NCI-H345 treated with DMSO at 0.1 percent for 48 hours (cell line): ENCODE data around the gene RPTOR.
"Not testable (repeated sequence)": the region's sequence is repeated elsewhere in the genome, so short reads cannot be mapped to it uniquely, and the experiment has no call there.

ENCODE experiments used
- DNase-seq: peaks from one replicate; lab custom pipeline; 2025; ENCODE audit not compliant: unreplicated experiment; lab: John Stamatoyannopoulos, UW

RPTOR gene

GRCh38 chr17:80552523-80552922 is 7.9 kb downstream of the RPTOR start:
- DNase-seq: no peak

GRCh38 chr17:80555266-80555665 is 10.6 kb downstream of the RPTOR start:
- no peak for DNase-seq

GRCh38 chr17:80558046-80558445 is 13.4 kb downstream of the RPTOR start:
- no peak for DNase-seq

- DNase-seq: no peak
Measured at GRCh38 chr17:80559825-80560251, 15.2 kb downstream of the RPTOR start.

- no peak for DNase-seq
Measured at GRCh38 chr17:80561541-80562114, 17.0 kb downstream of the RPTOR start.

- no peak for DNase-seq
Measured at GRCh38 chr17:80564545-80564944, 19.9 kb downstream of the RPTOR start.

GRCh38 chr17:80565343-80566053 is 20.9 kb downstream of the RPTOR start:
- no peak for DNase-seq

- DNase-seq: no peak
Measured at GRCh38 chr17:80566054-80566400, 21.4 kb downstream of the RPTOR start.

GRCh38 chr17:80568246-80568645 is 23.6 kb downstream of the RPTOR start:
- DNase-seq: no peak

GRCh38 chr17:80569924-80570323 is 25.3 kb downstream of the RPTOR start:
- no peak for DNase-seq

GRCh38 chr17:80573701-80574100 is 29.1 kb downstream of the RPTOR start:
- DNase-seq: no peak

GRCh38 chr17:80574496-80574895 is 29.9 kb downstream of the RPTOR start:
- DNase-seq: no peak

- DNase-seq: peak; percentile 92
Measured at GRCh38 chr17:80575057-80575875, 30.6 kb downstream of the RPTOR start.

- no peak for DNase-seq
Measured at GRCh38 chr17:80577876-80578570, 33.4 kb downstream of the RPTOR start.

GRCh38 chr17:80578668-80579388 is 34.2 kb downstream of the RPTOR start:
- not testable (repeated sequence) for DNase-seq

- DNase-seq: no peak
Measured at GRCh38 chr17:80582165-80582564, 37.5 kb downstream of the RPTOR start.

- DNase-seq: no peak
Measured at GRCh38 chr17:80584176-80584905, 39.7 kb downstream of the RPTOR start.

- no peak for DNase-seq
Measured at GRCh38 chr17:80585890-80586845, 41.5 kb downstream of the RPTOR start.

- no peak for DNase-seq
Measured at GRCh38 chr17:80586846-80587228, 42.2 kb downstream of the RPTOR start.
